Measurements from ENCODE around the gene ARPC1A.

ARPC1A gene

GRCh38 chr7:99392046-99392445 is 66.3 kb downstream of the ARPC1A start:
- no peak for DNase-seq

GRCh38 chr7:99392659-99393354 is 67.1 kb downstream of the ARPC1A start:
- peak; percentile 81 for DNase-seq

DNA sequence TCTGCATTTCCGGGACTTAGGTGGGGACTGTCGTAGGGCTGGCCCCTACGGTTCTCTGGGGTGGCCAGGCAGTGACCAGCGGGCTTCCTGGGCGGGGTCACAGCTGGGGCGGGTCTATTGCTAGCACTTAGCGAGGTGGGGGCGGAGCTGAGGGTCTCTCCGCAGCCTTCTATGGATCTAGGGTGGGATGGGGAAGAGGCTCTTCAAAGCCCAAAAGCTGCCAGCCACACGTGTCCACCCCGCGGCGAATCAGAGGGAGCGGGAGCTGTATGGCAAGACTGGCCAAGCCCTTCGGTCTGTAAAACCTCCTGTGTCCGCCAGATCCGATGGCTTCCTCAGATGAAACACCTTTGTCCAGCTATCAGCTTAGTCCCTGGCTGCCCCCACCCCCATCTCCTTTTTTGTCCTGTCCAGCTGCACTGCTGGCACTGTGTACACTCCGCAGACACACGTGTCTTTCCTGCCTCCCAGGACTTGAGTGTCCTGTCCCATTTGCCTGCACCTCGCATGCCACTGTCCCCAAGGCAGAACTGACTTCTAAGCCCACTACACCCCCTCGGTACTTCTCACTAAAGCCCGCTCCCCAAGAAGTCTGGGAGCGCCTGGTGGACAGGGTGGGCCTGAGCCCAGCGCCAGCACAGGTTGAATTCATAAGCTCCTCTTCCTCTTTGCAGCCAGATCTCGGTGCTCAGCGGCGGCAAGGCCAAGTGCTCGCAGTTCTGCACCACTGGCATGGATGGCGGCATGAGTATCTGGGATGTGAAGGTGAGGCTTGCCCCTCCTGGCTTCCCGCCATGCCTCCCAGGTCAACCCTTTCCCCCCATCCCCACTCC is 67.9 kb downstream of the ARPC1A start:
- no peak for DNase-seq

- DNase-seq: no peak
Observed at GRCh38 chr7:99394188-99394502, 68.4 kb downstream of the ARPC1A start.

DNA sequence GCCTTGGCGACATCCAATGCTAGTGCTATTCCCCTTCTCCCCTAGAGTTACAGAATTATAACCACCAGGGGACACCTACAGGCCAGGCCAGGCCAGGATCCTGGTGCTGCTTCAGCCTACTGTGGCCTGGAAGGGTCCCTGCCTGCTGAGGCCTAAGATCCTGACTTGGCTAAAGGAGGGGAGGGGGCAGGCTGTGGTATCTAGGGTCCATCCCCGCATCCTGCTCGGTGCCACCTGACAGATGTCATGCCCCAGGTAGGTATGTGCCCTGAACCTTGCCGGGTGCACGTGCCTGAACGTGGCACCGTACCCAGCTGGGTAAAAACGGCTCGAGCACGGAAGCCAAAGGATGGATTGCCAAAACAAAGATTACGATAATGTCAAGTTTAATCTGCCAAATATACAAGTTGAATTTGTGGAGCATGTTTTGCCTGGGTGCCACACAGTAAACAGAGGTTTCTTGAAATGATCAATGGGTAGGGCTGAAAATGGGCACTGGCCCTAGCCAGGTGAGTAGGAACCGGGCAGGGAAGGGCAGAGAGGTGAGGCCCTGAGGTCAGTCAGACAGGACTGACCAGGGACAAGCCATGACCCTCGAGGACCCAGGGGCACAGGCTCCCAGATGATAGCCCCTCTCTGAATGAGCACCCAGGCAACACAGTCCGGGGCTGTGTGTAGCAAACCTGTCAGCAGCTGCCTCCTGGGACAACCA is 70.1 kb downstream of the ARPC1A start:
- no peak for DNase-seq

- no peak for DNase-seq
Observed at GRCh38 chr7:99396418-99397296, 71.0 kb downstream of the ARPC1A start.

DNA sequence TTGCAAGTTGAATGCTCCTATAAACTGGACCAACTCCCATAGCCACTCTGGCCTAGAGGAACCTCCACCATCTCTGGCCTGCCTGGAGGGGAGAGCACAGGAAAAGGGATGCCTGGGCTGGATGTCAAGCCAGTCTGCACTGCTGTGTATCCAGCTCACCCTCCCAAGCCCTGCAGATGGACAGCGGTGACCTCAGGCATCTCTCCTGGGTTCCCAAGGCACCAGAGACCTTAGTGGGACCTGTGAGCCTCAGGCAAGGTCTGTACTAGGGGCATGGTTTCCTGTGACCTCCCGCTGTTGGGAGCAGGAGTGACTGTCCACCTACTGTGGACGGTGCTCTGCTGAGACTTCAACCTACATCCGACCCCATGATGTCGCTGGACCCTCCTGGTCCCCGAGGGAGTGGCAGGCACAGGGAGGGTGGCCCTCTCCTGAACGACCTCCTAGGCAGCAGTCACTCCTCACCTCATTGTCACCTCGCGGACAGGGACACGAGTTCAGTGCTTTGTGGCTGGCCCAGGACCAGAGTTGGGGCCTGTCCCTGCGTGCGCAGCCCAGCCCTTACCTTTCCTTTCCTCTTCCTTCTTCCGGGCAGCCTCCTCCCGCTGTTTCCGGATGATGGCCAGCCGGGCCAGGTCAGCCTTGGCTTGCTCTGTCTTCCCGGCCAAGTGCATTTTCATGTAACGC is 71.7 kb downstream of the ARPC1A start:
- no peak for DNase-seq

GRCh38 chr7:99398891-99399445 is 73.3 kb downstream of the ARPC1A start:
- no peak for DNase-seq

DNA sequence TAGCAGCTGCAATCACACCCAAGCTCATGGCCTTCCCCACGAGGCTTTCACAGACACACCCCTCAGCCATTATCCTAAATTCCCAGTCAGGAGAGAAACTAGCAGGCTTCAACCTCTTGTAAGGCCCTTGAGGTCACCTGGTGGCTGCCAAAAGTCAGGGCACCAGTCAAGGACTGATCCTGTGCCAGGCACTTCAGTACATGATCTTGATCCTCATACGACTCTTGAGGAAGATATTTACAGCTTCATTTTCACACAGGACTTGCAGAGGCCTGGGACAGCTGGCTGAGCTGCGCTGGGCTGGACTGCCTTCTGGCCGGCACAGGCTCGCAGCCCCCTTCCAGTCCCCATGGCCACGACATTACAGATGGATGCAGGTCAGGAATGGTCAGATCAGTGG is 73.9 kb downstream of the ARPC1A start:
- no peak for DNase-seq

GRCh38 chr7:99402854-99403253 is 77.2 kb downstream of the ARPC1A start:
- no peak for DNase-seq

GRCh38 chr7:99403764-99404163 is 78.1 kb downstream of the ARPC1A start:
- no peak for DNase-seq

GRCh38 chr7:99404235-99404976 is 78.7 kb downstream of the ARPC1A start:
- DNase-seq: no peak

- DNase-seq: no peak
Observed at GRCh38 chr7:99404977-99405320, 79.3 kb downstream of the ARPC1A start.

GRCh38 chr7:99406557-99406956 is 80.9 kb downstream of the ARPC1A start:
- no peak for DNase-seq

GRCh38 chr7:99407872-99408378 is 82.2 kb downstream of the ARPC1A start:
- peak; percentile 50 for DNase-seq

GRCh38 chr7:99408379-99409191 is 82.9 kb downstream of the ARPC1A start, which contains the start of the genes BUD31 and PDAP1:
Gene BUD31 (plus strand): TSS chr7:99408969. CDS start chr7:99411093, 2,124 bp downstream.
Gene PDAP1 (minus strand): TSS chr7:99408597. CDS start chr7:99408548, 49 bp downstream.
- DNase-seq: peak; percentile 92

DNA sequence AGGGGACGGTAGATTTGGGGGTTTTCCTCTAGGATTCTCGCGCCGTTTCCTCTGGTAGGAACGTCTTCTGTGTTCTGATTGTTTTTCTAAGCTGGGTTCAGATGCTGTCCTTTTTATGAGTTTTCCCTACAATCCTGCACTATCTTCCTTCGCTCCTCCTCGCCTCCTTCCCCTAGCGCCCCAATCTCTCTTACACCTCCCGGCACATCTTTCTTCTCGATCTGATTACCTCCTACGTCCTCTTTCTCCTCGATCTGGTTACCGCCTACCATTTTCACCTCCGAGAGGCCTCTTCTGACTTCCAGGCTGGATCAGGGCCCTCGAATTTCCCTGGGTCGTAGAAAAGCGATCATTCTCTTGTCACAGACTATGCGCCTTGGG is 83.5 kb downstream of the ARPC1A start:
- no peak for DNase-seq

GRCh38 chr7:99409806-99410205 is 84.1 kb downstream of the ARPC1A start:
- DNase-seq: no peak

GRCh38 chr7:99410635-99411034 is 84.9 kb downstream of the ARPC1A start:
- DNase-seq: no peak

Data from activated CD8-positive, alpha-beta memory T cell treated with anti-CD3 and anti-CD28 coated beads, Interleukin-2, amount 50 U/mL, for 4 hours (primary cell).